A549 (cell line): ENCODE measurements around the gene FMNL2.

ENCODE experiments used
- CEBPB ChIP-seq, 2 experiments: fragments of >200 bp in 1 of 2; sonication (Bioruptor Twin) in 1 of 2; formaldehyde crosslinking in 1 of 2; IDR thresholded peaks; 2 replicates each; pipeline ENCODE4 v1.6.1; 2012 to 2016
- CTCF ChIP-seq: fragments of >200 bp; sonication (Bioruptor Twin); formaldehyde crosslinking; IDR thresholded peaks from 3 replicates; pipeline ENCODE4 v1.5.1; 2016
- E2F6 ChIP-seq: IDR thresholded peaks from 2 replicates; pipeline ENCODE4 v1.6.1; 2012; ENCODE audit warnings: low read depth, borderline replicate concordance
- EHMT2 ChIP-seq: fragments of 200-600 bp; sonication (generic); IDR thresholded peaks from 2 replicates; pipeline ENCODE4 v1.6.1; 2016; ENCODE audit warnings: antibody characterized with exemption, low read depth, mild to moderate bottlenecking, moderate library complexity
- JUN ChIP-seq, 2 experiments: fragments of >200 bp; sonication (Bioruptor Twin); formaldehyde crosslinking; IDR thresholded peaks; 2 replicates in 1 of 2; 3 replicates in 1 of 2; pipeline ENCODE4 v1.6.1; 2016 to 2017
- POLR2A ChIP-seq: IDR thresholded peaks from 2 replicates; pipeline ENCODE4 v1.6.1; 2012; ENCODE audit warnings: mild to moderate bottlenecking, low read length
- RAD21 ChIP-seq, 2 experiments: fragments of >200 bp in 1 of 2; sonication (Bioruptor Twin) in 1 of 2; formaldehyde crosslinking in 1 of 2; IDR thresholded peaks in 1 of 2; conservative IDR thresholded peaks in 1 of 2; 2 replicates in 1 of 2; 3 replicates in 1 of 2; pipeline ENCODE4 v1.6.1; 2012 to 2018; ENCODE audit warnings: inconsistent platforms in 1 of 2
- REST ChIP-seq: fragments of 200-600 bp; sonication (generic); IDR thresholded peaks from 2 replicates; pipeline ENCODE4 v1.6.1; 2016; ENCODE audit warnings: antibody characterized with exemption, mild to moderate bottlenecking, moderate library complexity
- SREBF2 ChIP-seq: fragments of 450-650 bp; IDR thresholded peaks from 2 replicates; pipeline ENCODE4 v1.6.1; 2014; ENCODE audit warnings: mild to moderate bottlenecking, moderate library complexity

- TF ChIP-seq CTCF (no peak), CEBPB (IDR thresholded peaks at IDR 0.05) (no peak), RAD21 (conservative IDR thresholded peaks at IDR 0.05 in 1 of 2, IDR thresholded peaks at IDR 0.05 in 1 of 2) (no peak), POLR2A (no peak), REST (no peak), JUN (IDR thresholded peaks at IDR 0.05) (no peak), SREBF2 (no peak), E2F6 (no peak), EHMT2 (no peak)
These were observed 343.8 kb downstream of the FMNL2 start for GRCh38 chr2:152678808-152679207.
